ENCODE measurements around the gene PTP4A2.

The PTP4A2 gene

GRCh38 chr1:31859719-31860118 is 78.4 kb downstream of the PTP4A2 start:
- DNase-seq (ENCODE audit: low read depth) = no peak

GRCh38 chr1:31859044-31859443 is 79.1 kb downstream of the PTP4A2 start:
- DNase-seq (ENCODE audit: low read depth) = no peak

- DNase-seq (ENCODE audit: low read depth) = no peak
These were observed 80.3 kb downstream of the PTP4A2 start for GRCh38 chr1:31857863-31858262.

Measured in fibroblast of gingiva (primary cell).